Cardiac muscle cell (in vitro differentiated cells and primary cell): ENCODE data around the gene C2orf80. TPM values are rescaled to one million over a fixed set of nuclear protein-coding genes. Genes with fewer than 3 reads are reported as not detected.

ENCODE experiments used
- DNase-seq, 2 donors: peaks; one replicate each; pipeline versions ENCODE4 v3.0.0 to v3.0.0-alpha.2; 2010 to 2017; ENCODE audit warnings: low read depth in 1 of 2, low spot score in 1 of 2
- H3K27ac ChIP-seq: fragments of 200-600 bp; sonication (generic); 2 replicates; pipeline ENCODE4 v1.5.1; 2016
- H3K27me3 ChIP-seq: fragments of 200-600 bp; sonication (generic); 2 replicates; pipeline ENCODE4 v1.6.0; 2016; ENCODE audit warnings: control low read depth
- H3K36me3 ChIP-seq: fragments of 200-600 bp; sonication (generic); 2 replicates; pipeline ENCODE4 v1.5.1; 2016; ENCODE audit warnings: control low read depth
- H3K4me1 ChIP-seq: fragments of 200-600 bp; sonication (generic); 2 replicates; pipeline ENCODE4 v1.8.1; 2017; ENCODE audit warnings: low read depth, mild to moderate bottlenecking, mixed run types
- H3K4me3 ChIP-seq: fragments of 200-600 bp; sonication (generic); 2 replicates; pipeline ENCODE4 v1.5.1; 2016; ENCODE audit warnings: mild to moderate bottlenecking
- H3K9me3 ChIP-seq: fragments of 200-600 bp; sonication (generic); 2 replicates; pipeline ENCODE4 v1.5.1; 2017; ENCODE audit warnings: low read depth, mild to moderate bottlenecking, control low read depth
- polyA plus RNA-seq: library from polyadenylated mRNA; unstranded; fragments of >200 nt; fragmentation: Nextera tagmentation; extraction: Ambion mirVana; gene quantifications from 2 replicates; pipeline ENCODE4 v1.2.1, GENCODE V29; 2016
- total RNA-seq: library from RNA; depleted of rRNA; stranded (reverse); fragments of >200 nt; gene quantifications from 2 replicates; pipeline ENCODE4 v1.2.3, GENCODE V29; 2016
- TF ChIP-seq, protein P1 (sequence below): IDR thresholded peaks from 2 replicates; pipeline ENCODE4 v1.5.1; 2012; ENCODE audit warnings: low read depth, mild to moderate bottlenecking, low read length

The C2orf80 gene
- total and polyA plus RNA-seq, 2 experiments from 2014 or later: not detected

DNA sequence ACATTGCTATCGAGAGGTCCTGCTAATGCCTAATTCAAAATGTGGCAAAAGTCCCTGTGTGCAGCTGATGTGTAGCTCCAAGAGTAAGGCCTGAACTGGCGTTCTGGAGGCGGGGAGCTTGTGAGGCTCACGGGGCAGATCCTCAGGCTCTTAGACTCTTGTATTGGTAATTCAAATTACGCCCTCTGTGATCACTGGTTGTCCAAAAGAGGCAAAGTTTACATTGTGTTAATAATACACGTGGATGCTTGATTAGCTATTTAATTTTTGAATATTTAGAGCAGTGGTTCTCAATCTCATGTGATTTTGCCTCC is 14.0 kb downstream of the C2orf80 start:
- Histone ChIP-seq H3K27me3 (no peaks in the 10 kb centered on the region), H3K4me3 (no peak overlapping the region), H3K4me1 (no peaks in the 10 kb centered on the region), H3K27ac (no peak overlapping the region), H3K36me3 (no peaks in the 10 kb centered on the region), H3K9me3 (no peaks in the 10 kb centered on the region)
- DNase-seq: peak in 1 of 2 donors; percentile 16
- TF ChIP-seq, protein P1, sequence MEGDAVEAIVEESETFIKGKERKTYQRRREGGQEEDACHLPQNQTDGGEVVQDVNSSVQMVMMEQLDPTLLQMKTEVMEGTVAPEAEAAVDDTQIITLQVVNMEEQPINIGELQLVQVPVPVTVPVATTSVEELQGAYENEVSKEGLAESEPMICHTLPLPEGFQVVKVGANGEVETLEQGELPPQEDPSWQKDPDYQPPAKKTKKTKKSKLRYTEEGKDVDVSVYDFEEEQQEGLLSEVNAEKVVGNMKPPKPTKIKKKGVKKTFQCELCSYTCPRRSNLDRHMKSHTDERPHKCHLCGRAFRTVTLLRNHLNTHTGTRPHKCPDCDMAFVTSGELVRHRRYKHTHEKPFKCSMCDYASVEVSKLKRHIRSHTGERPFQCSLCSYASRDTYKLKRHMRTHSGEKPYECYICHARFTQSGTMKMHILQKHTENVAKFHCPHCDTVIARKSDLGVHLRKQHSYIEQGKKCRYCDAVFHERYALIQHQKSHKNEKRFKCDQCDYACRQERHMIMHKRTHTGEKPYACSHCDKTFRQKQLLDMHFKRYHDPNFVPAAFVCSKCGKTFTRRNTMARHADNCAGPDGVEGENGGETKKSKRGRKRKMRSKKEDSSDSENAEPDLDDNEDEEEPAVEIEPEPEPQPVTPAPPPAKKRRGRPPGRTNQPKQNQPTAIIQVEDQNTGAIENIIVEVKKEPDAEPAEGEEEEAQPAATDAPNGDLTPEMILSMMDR: no peak

DNA sequence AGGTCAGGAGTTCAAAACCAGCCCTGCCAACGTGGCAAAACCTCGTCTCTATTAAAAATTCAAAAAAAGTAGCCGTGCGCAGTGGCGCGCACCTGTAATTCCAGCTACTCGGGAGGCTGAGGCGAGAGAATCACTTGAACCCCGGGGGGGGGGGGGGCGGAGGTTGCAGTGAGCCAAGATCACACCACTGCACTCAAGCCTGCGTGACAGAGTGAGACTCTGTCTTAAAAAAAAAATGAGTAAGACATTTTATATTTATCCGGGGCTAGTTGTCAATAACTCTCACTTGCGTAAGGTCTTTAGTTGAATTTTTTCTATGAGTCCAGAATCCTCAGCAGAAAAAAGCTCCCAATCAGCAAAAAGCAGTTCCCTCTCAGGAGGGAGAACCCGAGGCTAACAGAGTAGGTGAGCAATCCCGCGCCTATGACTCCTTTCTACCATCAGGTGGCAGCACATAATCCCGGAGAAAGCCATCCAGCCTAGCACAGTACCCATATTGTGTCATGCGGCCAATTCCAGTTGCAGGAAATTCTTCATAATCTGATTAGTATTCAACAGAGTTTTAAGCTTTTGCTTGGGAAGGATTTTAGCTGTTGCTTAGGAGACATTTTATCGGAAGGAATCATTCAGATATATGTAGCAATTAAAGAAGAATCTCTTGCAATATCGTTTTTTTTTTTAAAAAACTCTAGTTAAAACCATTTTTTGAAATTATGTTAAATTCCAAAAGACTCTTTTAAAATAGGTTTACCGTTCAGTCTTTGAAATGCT is 14.6 kb downstream of the C2orf80 start:
- Histone ChIP-seq H3K36me3 (no peaks in the 10 kb centered on the region), H3K4me1 (no peaks in the 10 kb centered on the region), H3K27ac (no peak overlapping the region), H3K9me3 (no peaks in the 10 kb centered on the region), H3K27me3 (no peaks in the 10 kb centered on the region), H3K4me3 (no peak overlapping the region)
- peak; percentile 83 to 91 for DNase-seq
- TF ChIP-seq, protein P1: peak; percentile 96

DNA sequence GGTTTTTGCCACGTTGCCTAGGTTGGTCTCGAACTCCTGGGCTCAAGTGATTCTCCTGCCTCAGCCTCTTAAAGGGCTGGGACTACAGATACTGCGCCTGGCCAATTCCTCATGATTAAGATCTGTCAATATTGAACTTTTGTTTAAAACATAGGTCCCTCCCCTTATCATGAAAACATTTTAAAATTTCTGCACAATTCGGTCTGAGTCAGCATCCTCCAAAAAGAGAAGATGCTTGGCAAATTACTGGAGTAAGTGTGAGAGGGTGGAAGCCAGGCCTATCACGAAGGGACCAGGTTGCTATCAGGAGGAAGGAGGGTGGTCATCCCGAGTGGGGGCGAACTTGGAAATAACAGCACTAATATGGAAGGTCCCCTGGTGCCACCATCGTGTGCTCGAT is 15.7 kb downstream of the C2orf80 start:
- H3K9me3 ChIP-seq: no peaks in the 10 kb centered on the region
- DNase-seq: no peak
- H3K4me1 ChIP-seq: no peaks in the 10 kb centered on the region
- H3K27me3 ChIP-seq: no peaks in the 10 kb centered on the region
- TF ChIP-seq, protein P1: no peak
- H3K27ac ChIP-seq: no peak overlapping the region
- no peaks in the 10 kb centered on the region for H3K36me3 ChIP-seq
- H3K4me3 ChIP-seq: no peak overlapping the region

DNA sequence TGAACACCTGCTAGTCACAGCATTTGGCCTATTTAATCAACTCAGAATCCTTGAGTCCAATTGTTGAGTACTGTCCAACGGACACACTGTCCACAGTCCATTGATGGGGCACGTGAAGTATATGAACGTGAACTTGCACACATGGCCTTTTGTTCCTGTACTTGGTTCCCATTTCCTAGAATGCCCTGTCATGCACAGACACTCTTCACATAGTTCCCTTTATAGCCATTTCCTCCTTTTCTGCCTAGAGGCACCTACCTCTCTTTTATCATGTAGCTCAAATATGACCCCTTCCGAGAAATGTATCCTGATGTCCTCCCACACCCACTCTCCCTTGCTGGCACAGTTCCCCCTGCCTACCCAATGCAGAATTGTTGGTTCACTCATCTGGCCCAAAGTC is 17.7 kb downstream of the C2orf80 start:
- TF ChIP-seq, protein P1: no peak
- H3K4me1 ChIP-seq: no peaks in the 10 kb centered on the region
- no peaks in the 10 kb centered on the region for H3K36me3 ChIP-seq
- H3K27me3 ChIP-seq: no peaks in the 10 kb centered on the region
- no peak for DNase-seq
- H3K27ac ChIP-seq: no peak overlapping the region
- H3K4me3 ChIP-seq: no peak overlapping the region
- H3K9me3 ChIP-seq: no peaks in the 10 kb centered on the region

DNA sequence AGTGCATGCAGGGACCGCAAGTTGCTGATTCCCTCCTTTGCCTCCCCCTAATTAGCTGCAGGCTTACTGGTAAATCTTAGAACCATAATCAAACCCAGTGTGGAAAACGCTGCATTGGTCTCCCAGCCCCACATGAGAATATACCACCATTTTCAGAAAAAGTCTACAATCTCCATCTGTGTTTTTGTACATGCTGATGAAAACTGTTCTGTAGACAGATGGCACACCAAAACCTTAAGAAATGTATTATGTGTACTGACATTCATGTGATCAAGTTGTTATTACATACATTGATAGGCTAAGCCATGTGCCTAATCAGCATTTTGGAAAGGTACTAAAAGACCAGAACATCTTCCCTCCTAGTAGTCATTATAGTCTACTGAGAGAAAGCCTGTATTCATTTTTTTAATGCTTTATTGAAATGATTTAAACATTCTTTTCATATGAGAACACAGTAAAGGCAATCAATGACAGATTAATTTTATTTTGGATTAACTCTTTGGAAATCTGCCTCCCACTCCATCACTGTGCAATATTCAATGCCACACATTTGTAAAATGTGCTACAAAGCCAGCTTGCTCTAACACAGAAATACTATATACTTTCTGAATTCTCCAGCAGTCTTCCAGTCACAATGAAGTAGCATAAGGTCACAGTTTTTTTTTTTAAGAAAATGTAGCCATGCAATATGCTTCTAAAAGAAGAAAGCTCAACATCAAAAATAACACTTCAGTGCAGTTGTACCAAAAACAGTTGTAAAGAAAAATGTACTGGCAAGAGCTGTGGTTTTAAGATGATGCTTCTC is 24.7 kb downstream of the C2orf80 start:
- H3K4me3 ChIP-seq: no peak overlapping the region
- H3K36me3 ChIP-seq: no peaks in the 10 kb centered on the region
- no peak overlapping the region for H3K27ac ChIP-seq
- DNase-seq: no peak
- no peaks in the 10 kb centered on the region for H3K4me1 ChIP-seq
- no peaks in the 10 kb centered on the region for H3K27me3 ChIP-seq
- TF ChIP-seq, protein P1: no peak
- no peaks in the 10 kb centered on the region for H3K9me3 ChIP-seq
